Gastrocnemius medialis (tissue), 4 donors: ENCODE results near the gene MRPL19. TPM values are rescaled to one million over a fixed set of nuclear protein-coding genes. Genes with fewer than 3 reads are reported as not detected.

Source experiments
- ATAC-seq, 2 donors: fragments of 150-250 bp; one replicate each; pipeline ENCODE4 v1.9.1; 2016
- DNase-seq, 2 donors: peaks; one replicate each; pipeline ENCODE4 v3.0.0-alpha.2; 2019
- H3K27ac ChIP-seq, 4 donors: fragments of 200-600 bp; sonication (generic); 1 replicate in 1 of 4; 2 replicates in 3 of 4; pipeline ENCODE4 v1.5.1; 2016 to 2018; ENCODE audit warnings: mild to moderate bottlenecking in 2 of 4, moderate library complexity in 1 of 4
- H3K27me3 ChIP-seq, 3 donors: fragments of 200-600 bp; sonication (generic) in 2 of 3; 1 replicate in 1 of 3; 2 replicates in 2 of 3; pipeline versions ENCODE4 v1.5.1 to v1.6.0; 2016 to 2019; ENCODE audit warnings: mild to moderate bottlenecking in 1 of 3, moderate library complexity in 1 of 3
- H3K36me3 ChIP-seq, 2 donors: fragments of 200-600 bp; sonication (generic) in 1 of 2; one replicate each; pipeline ENCODE4 v1.5.1; 2017 to 2018
- H3K4me1 ChIP-seq, 2 donors: fragments of 200-600 bp; sonication (generic) in 1 of 2; one replicate each; pipeline ENCODE4 v1.5.1; 2016 to 2017; ENCODE audit warnings: mild to moderate bottlenecking in 2 of 2
- H3K4me3 ChIP-seq, 4 donors: fragments of 200-600 bp; sonication (generic) in 3 of 4; 1 replicate in 1 of 4; 2 replicates in 3 of 4; pipeline ENCODE4 v1.5.1; 2016 to 2019; ENCODE audit warnings: mild to moderate bottlenecking in 2 of 4
- H3K9me3 ChIP-seq, 3 donors: fragments of 200-600 bp; sonication (generic) in 2 of 3; 1 replicate in 1 of 3; 2 replicates in 2 of 3; pipeline ENCODE4 v1.5.1; 2016 to 2019
- CTCF ChIP-seq, 5 experiments: fragments of 450-650 bp in 3 of 5; fragments of 200-600 bp in 2 of 5; sonication (generic) in 2 of 5; IDR thresholded peaks in 4 of 5; conservative IDR thresholded peaks in 1 of 5; 1 replicate in 4 of 5; 2 replicates in 1 of 5; pipeline ENCODE4 v1.5.1; 2016 to 2019; ENCODE audit warnings: antibody characterized with exemption in 5 of 5, mild to moderate bottlenecking in 3 of 5, moderate library complexity in 3 of 5
- POLR2A ChIP-seq, 2 donors: fragments of 450-650 bp; IDR thresholded peaks; one replicate each; pipeline ENCODE4 v1.6.1; 2017; ENCODE audit warnings: antibody characterized with exemption in 2 of 2, mild to moderate bottlenecking in 2 of 2, moderate library complexity in 2 of 2
- in situ Hi-C, 4 donors: fragments of 200-750 bp; cut with MboI; loops; one replicate each; pipeline versions ENCODE4 v1.15.0 to v1.8.0; 2017; ENCODE audit warnings: low sequenced_read_pairs in 4 of 4
- intact Hi-C: fragments of 100-400 bp; cut with DNase I; formaldehyde crosslinking; loops from one replicate; pipeline ENCODE4 v1.15.1; 2023; ENCODE audit warnings: low total_unique reads
- total RNA-seq, 4 donors: library from RNA; depleted of rRNA; stranded (reverse); fragments of >200 nt; gene quantifications; one replicate each; pipeline versions ENCODE4 v1.1.0 to v1.2.3, GENCODE V29; 2016

Gene MRPL19
- total RNA-seq, 4 donors from 2014 or later, result 25.4 to 95.3 (median 69.8) TPM

- DNase-seq (no peak), ATAC-seq (no peak)
- intact Hi-C loops, result no loop called here
- H3K4me1 ChIP-seq, result peaks cover under 1 to 6% of the 10 kb centered on the region in 2 donors
- TF ChIP-seq CTCF (IDR thresholded peaks at IDR 0.05 in 4 of 5, conservative IDR thresholded peaks at IDR 0.05 in 1 of 5), result no peak
- no peak for TF ChIP-seq POLR2A (IDR thresholded peaks at IDR 0.05)
- in situ Hi-C loops, result no loop called here
- no peaks in the 10 kb centered on the region for H3K9me3 ChIP-seq
- H3K4me3 ChIP-seq, result no peak overlapping the region
- no peaks in the 10 kb centered on the region for H3K27me3 ChIP-seq
- peaks cover 0 to 86% of the 10 kb centered on the region in 2 donors for H3K36me3 ChIP-seq
- H3K27ac ChIP-seq, result no peak overlapping the region
Observed at GRCh38 chr2:75702593-75702992, 56.0 kb downstream of the MRPL19 start.

DNA sequence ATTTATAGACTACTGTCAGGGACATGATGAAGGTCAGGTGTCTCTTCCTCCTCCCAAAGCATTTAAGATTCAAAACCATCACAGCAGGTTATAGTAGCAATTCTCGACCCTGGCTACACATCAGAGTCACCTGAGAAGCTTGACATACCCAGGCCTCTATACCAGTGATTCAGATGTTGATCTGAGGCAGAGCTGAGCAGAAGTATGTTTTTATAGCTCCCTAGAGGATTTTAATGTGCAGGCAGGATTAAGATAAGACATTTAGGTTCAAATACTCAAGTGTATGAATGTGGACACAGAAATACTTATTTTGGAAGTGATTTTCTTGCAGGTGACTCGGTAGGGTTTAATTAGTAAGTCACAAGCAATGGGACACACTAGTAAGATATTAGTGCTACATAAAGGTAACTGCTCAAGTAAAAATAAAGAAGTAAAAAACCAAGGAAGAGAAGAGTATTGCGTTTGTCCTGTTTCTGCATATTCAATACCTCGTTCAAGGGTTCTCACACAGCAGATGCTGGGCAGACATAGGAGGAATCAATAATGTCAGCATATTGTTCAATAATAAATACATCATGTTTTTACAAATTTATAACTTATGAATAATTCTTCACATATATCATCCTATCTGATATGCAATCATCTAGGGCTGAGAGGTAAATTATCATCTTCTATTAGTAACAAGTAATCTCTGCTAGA, 57.2 kb downstream of the MRPL19 start:
- Histone ChIP-seq H3K36me3 (peaks cover 0 to 74% of the 10 kb centered on the region in 2 donors), H3K9me3 (no peaks in the 10 kb centered on the region), H3K4me3 (no peak overlapping the region), H3K27me3 (no peaks in the 10 kb centered on the region), H3K27ac (no peak overlapping the region), H3K4me1 (peaks cover 8 to 13% of the 10 kb centered on the region in 2 donors)
- TF ChIP-seq CTCF (IDR thresholded peaks at IDR 0.05 in 4 of 5, conservative IDR thresholded peaks at IDR 0.05 in 1 of 5) (no peak), POLR2A (IDR thresholded peaks at IDR 0.05) (no peak)
- in situ Hi-C loops (no loop called here), intact Hi-C loops (no loop called here)
- ATAC-seq, result no peak
- DNase-seq, result no peak

DNA sequence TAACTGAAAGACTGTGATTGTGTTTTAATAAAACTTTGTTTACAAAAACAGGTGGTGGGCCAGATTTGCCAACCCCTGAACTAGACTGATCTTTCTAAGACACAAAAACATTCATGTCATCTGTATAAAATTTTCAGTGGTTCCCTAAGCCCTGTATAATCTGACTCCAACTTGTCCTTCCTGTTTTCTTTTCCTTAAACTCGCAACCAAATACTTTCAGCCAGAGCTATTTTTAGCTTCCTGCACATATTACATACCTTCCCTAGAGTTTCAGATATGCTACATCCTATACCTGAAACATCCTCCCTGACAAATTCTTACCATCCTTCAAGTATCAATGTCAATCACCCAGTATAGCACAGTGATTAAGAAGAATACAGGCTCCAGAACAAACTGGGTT, 59.3 kb downstream of the MRPL19 start:
- ATAC-seq (no peak), DNase-seq (no peak)
- H3K4me1 ChIP-seq, result peaks cover 19 to 26% of the 10 kb centered on the region in 2 donors
- H3K9me3 ChIP-seq, result no peaks in the 10 kb centered on the region
- in situ Hi-C loops, result no loop called here
- TF ChIP-seq POLR2A (IDR thresholded peaks at IDR 0.05) (no peak), CTCF (IDR thresholded peaks at IDR 0.05 in 4 of 5, conservative IDR thresholded peaks at IDR 0.05 in 1 of 5) (no peak)
- H3K27ac ChIP-seq, result no peak overlapping the region
- no peaks in the 10 kb centered on the region for H3K27me3 ChIP-seq
- intact Hi-C loops, result no loop called here
- no peak overlapping the region for H3K4me3 ChIP-seq
- peaks cover 0 to 52% of the 10 kb centered on the region in 2 donors for H3K36me3 ChIP-seq

GRCh38 chr2:75707901-75708300, 61.3 kb downstream of the MRPL19 start:
- Histone ChIP-seq H3K4me3 (no peak overlapping the region), H3K27me3 (no peaks in the 10 kb centered on the region), H3K4me1 (peaks cover 19 to 26% of the 10 kb centered on the region in 2 donors), H3K9me3 (no peaks in the 10 kb centered on the region), H3K27ac (no peak overlapping the region), H3K36me3 (peaks cover 0 to 33% of the 10 kb centered on the region in 2 donors)
- in situ Hi-C loops (no loop called here), intact Hi-C loops (no loop called here)
- ATAC-seq (no peak), DNase-seq (no peak)
- TF ChIP-seq CTCF (IDR thresholded peaks at IDR 0.05 in 4 of 5, conservative IDR thresholded peaks at IDR 0.05 in 1 of 5), result no peak
- no peak for TF ChIP-seq POLR2A (IDR thresholded peaks at IDR 0.05)
